Mesenteric fat pad (tissue), 1 donor: ENCODE results near the gene EDA. TPM values are rescaled to one million over a fixed set of nuclear protein-coding genes. Genes with fewer than 3 reads are reported as not detected.
A peak's percentile ranks its signal among the peaks of the same experiment; 100 is the strongest.

ENCODE experiments used
- DNase-seq: peaks from one replicate; pipeline ENCODE4 v3.0.0-alpha.2; 2020; ENCODE audit warnings: low spot score
- long read RNA-seq: library from polyadenylated mRNA; unstranded; transcript quantifications from one replicate; pipeline ENCODE4 v2.0.0, GENCODE V29; 2020
- total RNA-seq: library from RNA; stranded (reverse); fragmentation: NEBNext Ultra II Directional; extraction: Animal tissue kit (Norgen Biotek cat#: 25700); gene quantifications from one replicate; pipeline ENCODE4 v1.2.1, GENCODE V29; 2021
- donor health status: DM: yes; HTN: yes; CAD: no.

The EDA gene
- 3.1 TPM for total RNA-seq
- long read RNA-seq, partial matches to known transcripts: 0 of 7 reads
- long read RNA-seq, other reads (novel, unspliced or antisense): 7 of 7 reads

DNA sequence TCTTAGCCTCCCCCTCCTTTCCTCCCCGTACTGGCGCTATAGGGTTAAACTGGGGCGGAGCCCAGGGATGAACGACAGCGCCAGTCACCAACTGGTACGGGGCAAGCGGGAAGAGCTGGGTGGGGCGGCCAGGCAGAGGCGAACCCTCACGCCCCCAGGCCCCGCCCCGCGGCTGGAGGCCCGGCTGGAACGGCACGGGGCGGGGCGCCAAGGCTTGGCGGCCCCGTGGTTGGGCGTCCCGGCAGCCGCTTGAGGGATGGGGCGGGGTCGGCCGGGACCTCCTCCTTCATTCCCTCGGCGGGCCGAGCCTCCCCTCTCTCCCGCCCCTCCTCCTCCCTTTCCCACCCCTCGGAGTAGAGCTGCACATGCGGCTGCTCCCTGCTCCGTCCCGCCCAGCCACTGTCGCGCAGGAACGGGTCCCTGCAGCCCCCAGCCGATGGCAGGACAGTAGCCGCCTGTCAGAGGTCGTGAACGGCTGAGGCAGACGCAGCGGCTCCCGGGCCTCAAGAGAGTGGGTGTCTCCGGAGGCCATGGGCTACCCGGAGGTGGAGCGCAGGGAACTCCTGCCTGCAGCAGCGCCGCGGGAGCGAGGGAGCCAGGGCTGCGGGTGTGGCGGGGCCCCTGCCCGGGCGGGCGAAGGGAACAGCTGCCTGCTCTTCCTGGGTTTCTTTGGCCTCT, at the start of gene EDA:
TSS of gene EDA (plus strand) at position 335 of the 678 bp plus-strand sequence.
- DNase-seq: peak; percentile 91

DNA sequence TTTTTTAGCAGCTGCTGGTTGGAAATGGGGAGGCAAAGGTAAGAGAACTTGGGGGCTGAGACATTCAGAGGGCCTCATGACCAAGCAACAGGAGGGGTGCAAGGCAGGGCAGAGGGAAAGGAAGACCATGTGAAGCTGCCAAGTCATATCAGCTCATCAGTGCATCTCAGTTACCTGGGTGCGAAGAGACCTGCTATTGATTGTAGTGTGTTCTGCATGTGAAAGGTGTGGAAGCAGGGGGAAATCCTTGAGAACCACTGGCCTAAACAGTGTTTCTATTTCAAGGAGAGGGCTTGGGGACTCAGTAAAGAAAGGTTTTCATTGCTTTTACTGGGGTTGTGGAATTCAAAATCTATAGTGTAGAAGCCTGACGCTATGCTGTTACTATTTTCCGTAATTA, 47.1 kb upstream of the EDA start:
- DNase-seq: no peak

DNA sequence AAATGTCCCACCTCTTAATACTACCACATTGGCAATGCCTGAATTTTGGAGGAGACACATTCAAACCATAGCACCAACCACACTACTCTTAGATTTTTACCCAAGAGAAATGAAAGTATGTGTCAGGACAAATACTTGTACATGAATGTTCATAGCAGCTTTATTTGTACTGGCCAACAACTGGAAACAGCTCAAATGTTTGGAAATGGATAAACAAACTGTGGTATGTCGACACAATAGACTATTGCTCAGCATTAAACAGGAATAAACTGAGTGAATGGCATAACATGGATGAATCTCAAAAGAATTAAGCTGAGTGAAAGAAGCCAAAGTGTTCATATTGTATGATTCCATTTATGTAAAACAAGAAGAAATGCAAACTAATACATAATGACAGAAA, 18.5 kb upstream of the EDA start:
- no peak for DNase-seq

DNA sequence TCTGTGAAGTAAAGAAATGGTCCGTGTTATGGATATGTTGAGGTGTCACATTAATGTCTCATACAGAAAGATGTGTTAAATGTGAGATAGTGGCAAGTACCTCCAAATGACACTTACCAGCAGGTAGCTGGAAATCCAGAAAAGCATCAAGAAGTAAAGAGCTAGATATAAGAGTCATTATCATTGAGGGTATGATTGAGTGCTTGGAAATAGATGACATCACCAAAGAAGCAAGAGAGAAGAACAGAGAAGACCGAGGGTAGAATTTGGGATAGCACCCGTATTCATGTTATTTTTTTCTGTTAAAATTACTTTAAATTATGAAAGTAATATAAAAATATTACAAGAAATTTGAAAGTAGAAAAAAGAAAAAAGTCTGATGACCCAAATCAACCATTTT, 15.7 kb upstream of the EDA start:
- DNase-seq: no peak

DNA sequence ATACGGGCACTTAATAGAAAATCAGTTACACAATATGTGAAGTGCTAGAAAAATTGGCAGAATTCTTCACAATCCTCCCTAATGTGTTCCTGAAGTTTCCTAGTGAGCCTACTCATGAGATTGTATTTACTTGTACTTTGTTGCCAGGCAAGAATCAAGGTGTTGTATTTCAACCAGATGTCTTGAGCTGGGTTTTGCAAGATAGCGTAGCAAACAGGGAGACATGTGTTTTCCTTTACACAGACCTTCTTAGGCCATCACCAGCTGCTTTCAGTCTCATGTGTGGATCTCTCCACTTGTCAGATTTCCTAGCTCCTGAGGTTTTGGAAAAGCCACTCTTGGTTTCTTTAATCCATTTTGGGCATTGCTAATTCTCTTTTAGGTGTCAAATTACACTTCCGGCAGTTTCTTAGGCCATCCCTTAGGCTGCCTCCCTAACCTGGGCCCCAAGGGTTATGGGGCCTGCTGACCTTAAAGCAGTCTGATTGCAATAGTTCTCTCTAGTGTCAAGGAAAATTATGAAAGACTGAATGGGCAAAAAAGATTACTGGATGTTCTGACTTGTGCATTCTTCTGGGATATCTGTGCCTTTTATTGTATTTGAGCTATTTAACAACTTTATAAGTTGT, 12.2 kb upstream of the EDA start:
- DNase-seq: no peak

DNA sequence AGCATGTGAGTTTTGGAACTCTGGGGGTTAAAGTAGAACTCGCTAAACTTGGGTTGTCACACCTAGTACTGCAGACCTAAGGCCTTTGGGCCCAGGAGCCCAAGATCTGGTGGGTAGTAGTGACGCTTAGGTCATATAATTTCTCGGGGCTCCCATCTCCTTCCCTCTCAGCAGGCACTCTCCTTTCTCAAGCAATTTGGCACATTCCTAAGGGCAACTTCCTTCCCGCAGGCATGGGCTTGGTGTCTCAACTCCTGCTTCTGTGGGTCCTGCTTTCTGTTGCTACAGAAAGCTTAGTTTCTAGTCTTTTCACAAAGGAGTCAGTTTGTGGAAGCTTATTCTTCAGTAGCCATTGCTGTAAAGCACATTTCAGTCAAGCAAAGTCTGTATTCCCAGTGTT, 10.4 kb upstream of the EDA start:
- no peak for DNase-seq

DNA sequence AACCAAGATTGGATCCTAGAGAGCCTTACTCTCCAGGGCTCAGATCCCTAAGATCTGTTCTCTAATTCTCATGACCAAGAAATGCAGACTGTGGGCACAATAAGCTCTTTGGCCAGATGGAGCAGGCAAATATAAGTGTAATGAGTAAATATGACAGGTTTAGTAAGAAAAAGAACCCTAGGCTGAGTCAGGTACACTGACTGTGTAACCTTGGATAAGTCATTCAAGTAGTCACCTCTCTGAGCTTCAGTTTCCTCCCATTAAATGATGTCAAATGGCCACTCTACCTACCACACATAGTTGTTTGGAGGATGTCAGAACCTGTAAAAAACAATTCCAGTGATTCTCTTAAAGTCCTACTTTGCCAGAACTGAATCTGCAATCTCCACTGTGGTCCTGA, 8.3 kb upstream of the EDA start:
- DNase-seq: no peak

DNA sequence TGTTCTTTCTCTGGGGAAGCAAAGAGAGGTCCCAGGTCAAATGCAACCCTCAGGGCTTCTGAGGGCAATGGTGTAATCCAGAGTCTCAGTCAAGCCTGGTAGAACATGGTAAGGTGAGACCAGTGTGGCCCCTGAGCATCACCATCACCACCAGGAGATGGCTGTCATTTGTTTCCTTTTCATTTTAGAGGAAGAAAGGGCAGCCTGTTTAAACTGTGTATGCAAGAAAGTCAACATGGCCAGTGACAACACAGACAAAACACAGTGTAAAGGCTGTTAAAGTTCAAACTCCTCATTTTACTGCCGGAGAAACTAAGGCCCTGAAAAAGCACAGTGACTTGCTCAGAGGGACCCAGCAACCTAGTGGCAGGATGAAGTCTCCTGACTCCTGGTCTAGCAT, 2.0 kb upstream of the EDA start:
- no peak for DNase-seq

DNA sequence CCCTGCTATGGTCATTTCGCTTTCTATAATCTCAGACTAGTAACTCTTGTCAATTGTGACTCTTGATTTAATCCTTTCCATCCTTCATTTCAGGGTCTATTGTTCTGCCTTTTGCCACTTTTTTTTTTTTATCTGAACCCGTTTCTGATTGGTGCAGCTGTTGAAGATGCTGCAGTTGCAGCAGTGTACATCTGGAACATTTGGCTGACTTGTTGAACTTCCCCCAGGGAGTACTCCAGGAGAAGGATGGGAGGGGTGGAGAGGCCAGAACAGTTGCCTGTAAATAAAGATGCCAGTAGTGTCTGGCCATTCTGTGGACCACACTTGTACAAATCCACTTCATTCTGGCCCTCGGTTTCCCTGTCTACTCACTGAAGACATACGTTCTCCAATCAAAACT, 1.0 kb upstream of the EDA start:
- DNase-seq: no peak

DNA sequence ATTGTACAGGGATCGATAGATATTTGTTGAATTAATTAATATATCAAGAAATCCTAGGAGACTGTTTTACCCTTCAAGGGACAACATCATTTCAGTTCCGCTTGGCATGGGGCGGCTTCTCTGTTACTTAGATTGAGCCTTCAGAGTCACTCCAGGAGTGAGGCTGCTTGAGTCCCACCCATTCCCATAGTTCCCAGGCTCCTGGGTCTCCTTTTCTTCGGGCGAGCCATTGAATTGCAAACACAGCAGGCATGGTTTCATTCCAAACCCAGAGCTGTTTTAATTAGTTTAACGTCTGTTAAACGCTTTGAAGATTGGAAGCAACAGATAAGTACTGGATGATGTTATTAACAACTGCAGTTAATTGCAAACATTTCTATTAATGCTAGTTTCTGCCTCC, 571 bp upstream of the EDA start:
- no peak for DNase-seq

DNA sequence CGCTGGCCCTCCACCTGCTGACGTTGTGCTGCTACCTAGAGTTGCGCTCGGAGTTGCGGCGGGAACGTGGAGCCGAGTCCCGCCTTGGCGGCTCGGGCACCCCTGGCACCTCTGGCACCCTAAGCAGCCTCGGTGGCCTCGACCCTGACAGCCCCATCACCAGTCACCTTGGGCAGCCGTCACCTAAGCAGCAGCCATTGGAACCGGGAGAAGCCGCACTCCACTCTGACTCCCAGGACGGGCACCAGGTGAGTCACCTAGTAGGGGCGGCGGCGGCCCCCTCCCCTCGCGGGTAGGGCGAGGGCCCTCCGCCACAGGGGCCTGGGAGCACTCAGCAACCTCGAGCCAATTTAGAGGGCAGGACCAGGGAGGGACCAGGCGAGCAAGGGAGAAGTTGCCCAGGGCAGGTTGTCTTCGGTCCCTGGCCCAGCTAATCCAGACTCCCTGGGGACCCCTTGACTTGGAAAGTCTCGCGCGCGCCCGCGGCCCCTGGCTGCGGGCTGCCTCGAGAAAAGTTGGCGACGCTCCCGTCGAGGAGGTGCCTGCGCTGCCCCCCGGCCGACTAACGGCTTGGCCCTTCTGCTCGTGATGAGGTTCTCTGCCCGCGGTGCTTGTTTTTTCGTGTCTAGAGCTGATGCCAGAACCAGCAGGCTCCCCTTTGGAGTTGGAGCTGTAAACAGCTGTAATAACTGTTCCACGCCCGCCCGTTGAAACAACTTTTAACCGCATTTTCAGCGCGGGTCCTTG, 717 bp downstream of the EDA start:
- peak; percentile 86 for DNase-seq

DNA sequence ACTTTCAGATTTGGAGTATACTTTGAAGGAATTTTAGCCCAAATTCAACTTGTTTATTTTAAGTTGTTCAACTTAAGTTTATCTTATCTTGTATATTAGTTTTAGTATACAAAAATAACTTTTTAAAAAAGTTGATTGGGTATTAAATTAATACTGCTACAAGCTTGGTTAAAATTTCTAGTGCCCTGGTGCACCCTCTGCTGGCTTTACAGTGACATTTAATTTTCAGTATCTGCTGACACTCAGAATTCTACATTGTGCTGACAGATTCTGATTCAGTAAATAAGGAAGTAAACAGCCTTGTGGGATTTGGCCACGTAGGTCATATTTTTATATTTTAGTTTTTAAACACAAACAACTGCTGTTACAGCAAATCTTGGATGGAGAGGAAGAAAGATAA, 2.9 kb downstream of the EDA start:
- DNase-seq: no peak

DNA sequence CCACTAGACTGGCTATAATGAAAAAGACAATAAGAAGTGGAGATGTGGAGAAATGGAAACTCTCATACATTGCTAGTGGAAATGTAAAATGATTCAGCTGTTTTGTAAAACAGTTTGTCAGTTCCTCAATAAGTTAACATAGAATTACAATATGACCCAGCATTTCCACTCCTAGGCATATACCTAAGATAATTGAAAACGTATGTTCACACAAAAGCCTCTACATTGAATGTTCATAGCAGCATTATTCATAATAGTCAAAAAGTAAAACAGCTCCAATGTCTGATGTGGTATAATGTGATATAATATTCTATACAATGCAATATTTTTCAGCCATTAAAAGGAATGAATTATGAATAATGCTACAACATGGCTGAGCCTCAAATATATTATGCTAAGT, 10.2 kb downstream of the EDA start:
- no peak for DNase-seq

DNA sequence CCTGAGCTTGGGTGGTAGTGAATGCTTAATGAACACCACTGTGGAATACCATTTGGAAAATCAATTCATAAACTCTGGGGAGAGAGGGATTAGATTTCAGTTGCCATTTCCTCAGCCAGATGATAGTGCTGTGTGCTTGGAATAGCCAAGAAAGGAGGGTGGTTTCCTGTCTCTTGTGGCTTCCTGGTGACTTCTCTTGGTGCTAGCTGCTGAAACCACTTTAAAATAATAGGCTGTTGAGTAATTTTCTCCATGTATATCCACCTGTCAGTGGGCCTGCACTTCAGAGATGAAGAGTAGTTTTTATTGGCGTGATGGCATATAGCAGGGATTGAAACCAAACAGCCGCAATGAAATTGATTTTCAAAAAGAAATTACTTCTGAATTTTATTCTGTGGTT, 11.8 kb downstream of the EDA start:
- DNase-seq: no peak

DNA sequence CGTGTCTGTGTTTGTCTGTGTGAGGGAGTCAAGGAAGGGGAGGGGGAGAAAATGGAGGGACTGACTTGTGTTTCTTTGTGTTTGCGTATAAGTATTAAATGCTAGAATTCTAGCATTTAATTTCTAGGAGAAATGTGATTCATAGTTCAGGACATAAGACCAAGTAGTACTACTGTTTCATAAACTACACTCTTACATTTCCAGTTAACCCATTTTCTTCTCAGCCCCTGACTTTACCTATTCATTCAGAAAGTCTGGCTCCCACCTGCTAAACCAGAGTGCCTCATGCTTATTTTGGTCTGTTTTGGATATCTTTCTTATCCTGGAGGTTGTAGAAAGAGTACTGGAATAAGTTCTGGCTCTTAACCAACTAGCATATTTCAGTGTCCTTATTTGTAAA, 14.2 kb downstream of the EDA start:
- DNase-seq: no peak

DNA sequence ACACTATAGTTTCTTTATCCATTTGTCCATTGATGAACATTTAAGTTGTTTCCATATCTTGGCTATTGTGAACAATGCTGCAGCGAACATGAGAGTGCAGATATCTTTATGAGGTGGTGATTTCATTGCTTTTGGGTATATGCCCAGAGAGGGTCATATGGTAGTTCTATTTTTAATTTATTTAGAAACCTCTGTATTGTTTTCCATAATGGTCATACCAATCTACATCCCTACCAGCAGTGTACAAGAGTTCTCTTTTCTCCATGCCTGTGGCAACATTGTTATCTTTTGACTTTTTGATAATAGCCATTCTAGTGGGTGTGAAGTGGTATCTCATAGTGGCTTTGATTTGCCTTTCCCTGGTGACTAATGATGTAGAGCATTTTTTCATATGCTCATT, 48.8 kb downstream of the EDA start:
- DNase-seq: no peak

DNA sequence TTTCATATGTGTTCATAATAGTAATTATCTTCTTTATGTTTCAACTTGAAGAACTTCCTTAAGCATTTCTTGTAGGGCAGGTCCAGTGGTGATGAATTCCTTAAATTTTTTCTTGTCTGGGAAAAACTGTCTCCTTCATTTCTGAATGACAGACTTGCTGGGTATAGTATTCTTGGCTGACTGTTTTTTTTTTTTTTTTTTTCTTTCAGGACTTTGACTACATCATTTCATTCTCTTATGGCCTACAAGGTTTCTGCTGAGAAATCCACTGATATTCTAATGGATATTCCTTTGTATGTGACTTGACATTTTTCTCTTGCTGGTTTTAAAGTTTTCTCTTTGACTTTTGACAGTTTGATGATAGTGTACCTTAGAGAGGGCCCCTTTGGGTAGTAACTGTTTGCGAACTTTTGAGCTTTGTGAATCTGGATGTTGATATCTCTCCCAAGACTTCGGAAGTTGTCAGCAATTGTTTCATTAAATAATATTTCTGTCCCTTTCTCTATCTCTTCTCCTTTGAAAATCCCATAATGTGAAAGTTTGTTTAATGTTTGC, 54.2 kb downstream of the EDA start:
- no peak for DNase-seq

DNA sequence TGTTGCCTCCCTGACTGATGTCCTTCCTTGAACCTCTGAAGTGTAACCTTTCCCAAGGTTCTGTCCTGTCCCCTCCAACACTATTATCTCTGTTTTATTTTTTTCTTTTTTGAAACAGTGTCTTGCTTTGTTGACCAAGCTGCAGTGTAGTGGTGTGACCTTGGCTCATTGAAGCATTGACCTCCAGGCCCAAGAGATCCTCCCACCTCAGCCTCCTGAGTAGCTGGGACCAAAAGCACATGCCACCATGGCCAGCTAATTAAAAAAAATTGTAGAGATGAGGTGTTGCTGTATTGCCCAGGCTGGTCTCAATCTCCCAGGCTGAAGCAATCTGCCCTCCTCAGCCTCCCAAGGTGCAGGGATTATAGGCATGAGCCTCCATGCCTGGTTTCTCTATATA, 59.0 kb downstream of the EDA start:
- no peak for DNase-seq

DNA sequence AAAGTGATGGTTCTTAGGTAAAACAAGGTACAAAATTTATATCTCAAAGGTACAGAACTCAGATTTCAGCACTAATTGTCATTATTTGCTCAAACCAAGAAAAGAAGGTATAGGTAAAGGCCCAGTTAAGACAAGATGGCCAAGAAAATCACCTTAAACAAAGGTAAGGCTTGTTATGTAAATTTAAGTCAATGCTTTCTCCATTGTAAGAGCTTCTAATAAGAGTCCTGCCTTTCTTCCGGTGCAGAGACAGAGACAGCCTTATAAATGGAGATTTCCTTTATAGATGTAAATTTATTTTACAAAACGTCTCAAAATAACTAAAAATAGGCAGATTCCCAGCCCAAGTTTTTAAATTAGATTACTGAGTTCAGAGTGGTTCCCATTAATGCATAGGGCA, 89.9 kb downstream of the EDA start:
- no peak for DNase-seq

DNA sequence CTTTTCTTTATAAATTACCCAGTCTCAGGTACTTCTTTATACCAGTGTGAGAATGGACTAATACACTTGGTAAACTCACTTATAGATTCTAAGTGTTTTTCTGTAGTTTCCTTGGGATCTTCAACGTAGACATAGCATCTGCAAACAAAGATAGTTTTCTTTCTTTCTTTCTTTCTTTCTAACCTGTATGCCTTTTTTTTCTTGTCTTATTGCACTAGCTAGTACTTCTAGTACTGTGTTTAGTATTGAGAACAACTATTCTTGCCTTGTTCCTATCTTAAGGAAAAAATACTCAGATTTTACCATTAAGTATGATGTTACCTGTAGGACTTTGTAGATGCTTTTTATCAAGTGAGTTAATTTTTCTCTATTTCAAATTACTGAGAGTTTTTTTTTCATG, 102.2 kb downstream of the EDA start:
- DNase-seq: no peak

DNA sequence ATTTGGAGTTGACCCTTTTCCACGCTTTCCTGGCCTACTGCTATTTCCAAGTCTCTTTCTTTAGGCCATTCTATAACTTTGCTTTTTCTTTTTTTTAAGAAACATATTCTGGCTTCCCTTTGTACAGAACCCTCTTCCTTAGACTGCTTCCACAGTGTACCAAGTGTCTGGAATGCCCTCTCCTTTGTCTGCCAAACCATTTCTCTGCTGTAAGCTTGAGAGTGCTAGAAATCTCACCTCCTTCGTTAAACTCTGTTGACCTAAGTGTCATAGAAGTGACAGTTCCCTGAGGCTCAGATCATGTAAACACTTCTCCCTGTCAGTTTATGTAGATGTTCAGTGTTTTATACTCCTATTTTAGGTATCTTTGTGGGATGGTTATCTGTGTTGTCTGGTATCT, 108.4 kb downstream of the EDA start:
- no peak for DNase-seq

DNA sequence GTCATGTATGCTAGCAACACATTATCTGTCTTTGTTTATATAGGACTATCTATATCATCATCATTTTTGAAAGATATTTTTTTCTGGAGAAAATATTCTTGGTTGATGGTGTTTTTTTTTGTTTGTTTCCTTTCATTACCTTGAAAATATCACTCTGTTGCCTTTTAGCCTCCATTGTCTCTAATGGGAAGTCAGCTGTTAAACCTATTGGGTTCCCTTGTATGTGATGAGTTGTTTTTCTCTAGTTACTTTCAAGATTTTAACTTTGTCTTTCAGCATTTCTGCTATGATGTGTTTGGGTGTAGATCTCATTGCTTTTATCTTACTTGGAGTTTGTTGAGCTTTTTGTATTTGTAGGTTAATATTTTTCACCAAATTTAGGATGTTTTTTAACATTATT, 124.4 kb downstream of the EDA start:
- DNase-seq: no peak
